CD14-positive monocyte (primary cell): ENCODE results near the gene SSBP4. TPM values are rescaled to one million over a fixed set of nuclear protein-coding genes. Genes with fewer than 3 reads are reported as not detected.

Experiments
- DNase-seq, 3 donors: peaks; one replicate each; pipeline ENCODE4 v3.0.0-alpha.2; 2011 to 2022
- H2AFZ ChIP-seq: 2 replicates; pipeline ENCODE4 v1.6.0; 2012; ENCODE audit warnings: mild to moderate bottlenecking, low read depth, low read length, inconsistent platforms; ENCODE audit not compliant: insufficient read depth, poor library complexity, severe bottlenecking
- H3K27ac ChIP-seq, 2 donors: 1 replicate in 1 of 2; 2 replicates in 1 of 2; pipeline ENCODE4 v1.5.1; 2012 to 2013; ENCODE audit warnings: low read length in 2 of 2, control low read depth in 1 of 2, inconsistent platforms in 1 of 2, low read depth in 1 of 2, mild to moderate bottlenecking in 1 of 2
- H3K27me3 ChIP-seq, 2 donors: one replicate each; pipeline versions ENCODE4 v1.6.0 to v1.6.1; 2011 to 2013; ENCODE audit warnings: low read length in 2 of 2; ENCODE audit not compliant: control insufficient read depth in 2 of 2, insufficient read depth in 2 of 2
- H3K36me3 ChIP-seq, 2 donors: replicated peaks in 1 of 2; 1 replicate in 1 of 2; 2 replicates in 1 of 2; pipeline versions ENCODE4 v1.5.1 to v1.6.1; 2012 to 2013; ENCODE audit warnings: low read length in 2 of 2, control low read depth in 1 of 2, inconsistent platforms in 1 of 2, mild to moderate bottlenecking in 1 of 2; ENCODE audit not compliant: insufficient read depth in 2 of 2, control insufficient read depth in 1 of 2
- H3K4me1 ChIP-seq, 2 donors: 1 replicate in 1 of 2; 2 replicates in 1 of 2; pipeline versions ENCODE4 v1.5.1 to v1.6.1; 2012 to 2013; ENCODE audit warnings: low read length in 2 of 2, control low read depth in 1 of 2, inconsistent platforms in 1 of 2, mild to moderate bottlenecking in 1 of 2, moderate library complexity in 1 of 2; ENCODE audit not compliant: insufficient read depth in 2 of 2, control insufficient read depth in 1 of 2
- H3K4me2 ChIP-seq: replicated peaks from 2 replicates; pipeline ENCODE3; 2012; ENCODE audit warnings: low read length, moderate library complexity, mild to moderate bottlenecking; ENCODE audit not compliant: poor library complexity, severe bottlenecking; ENCODE audit errors: extremely low read depth
- H3K4me3 ChIP-seq, 3 experiments: fragments of 200-600 bp in 1 of 3; sonication (generic) in 1 of 3; replicated peaks in 1 of 3; 1 replicate in 2 of 3; 2 replicates in 1 of 3; pipeline ENCODE4 v1.5.1; 2011 to 2013; ENCODE audit warnings: low read length in 3 of 3, mild to moderate bottlenecking in 3 of 3, control low read depth in 2 of 3, low read depth in 2 of 3, inconsistent platforms in 1 of 3, moderate library complexity in 1 of 3
- H3K79me2 ChIP-seq: 2 replicates; pipeline ENCODE4 v1.6.0; 2012; ENCODE audit warnings: mild to moderate bottlenecking, control low read depth, inconsistent platforms, low read length, moderate library complexity; ENCODE audit not compliant: insufficient read depth
- H3K9ac ChIP-seq: 2 replicates; pipeline ENCODE4 v1.6.0; 2017; ENCODE audit warnings: low read length, mild to moderate bottlenecking; ENCODE audit not compliant: insufficient read depth, poor library complexity, severe bottlenecking
- H3K9me3 ChIP-seq, 2 donors: replicated peaks in 1 of 2; 1 replicate in 1 of 2; 2 replicates in 1 of 2; pipeline versions ENCODE4 v1.5.1 to v1.6.1; 2012 to 2013; ENCODE audit warnings: low read length in 2 of 2, control low read depth in 1 of 2; ENCODE audit not compliant: control insufficient read depth in 1 of 2, insufficient read depth in 1 of 2
- H4K20me1 ChIP-seq: 2 replicates; pipeline ENCODE4 v1.6.0; 2012; ENCODE audit warnings: mild to moderate bottlenecking, low read length, control low read depth, moderate library complexity; ENCODE audit not compliant: insufficient read depth
- H3K27ac Mint-ChIP-seq, 7 donors: one replicate each; pipeline ENCODE4 v1.8.0; 2020; ENCODE audit warnings: mild to moderate bottlenecking in 7 of 7, mixed read lengths in 7 of 7, moderate library complexity in 6 of 7, inconsistent platforms in 2 of 7
- H3K27me3 Mint-ChIP-seq, 3 donors: one replicate each; pipeline ENCODE4 v1.8.0; 2021 to 2022; ENCODE audit warnings: low read depth in 3 of 3, mild to moderate bottlenecking in 3 of 3, mixed read lengths in 3 of 3, moderate library complexity in 3 of 3, inconsistent platforms in 1 of 3
- H3K36me3 Mint-ChIP-seq, 2 donors: one replicate each; pipeline ENCODE4 v1.8.0; 2020; ENCODE audit warnings: mixed read lengths in 2 of 2, inconsistent platforms in 1 of 2, mild to moderate bottlenecking in 1 of 2
- H3K4me1 Mint-ChIP-seq: one replicate; pipeline ENCODE4 v1.8.0; 2020; ENCODE audit warnings: mild to moderate bottlenecking, mixed read lengths
- H3K4me3 Mint-ChIP-seq, 2 donors: one replicate each; pipeline ENCODE4 v1.8.0; 2020; ENCODE audit warnings: mild to moderate bottlenecking in 2 of 2, mixed read lengths in 2 of 2, moderate library complexity in 1 of 2
- H3K9me3 Mint-ChIP-seq, 7 donors: one replicate each; pipeline ENCODE4 v1.8.0; 2020 to 2022; ENCODE audit warnings: mixed read lengths in 7 of 7, mild to moderate bottlenecking in 6 of 7, moderate library complexity in 6 of 7, inconsistent platforms in 2 of 7
- WGBS: methylation state at CpG from one replicate; pipeline ENCODE4 v1.1.5; 2013; ENCODE audit warnings: missing lambda C conversion rate; ENCODE audit not compliant: insufficient coverage; 5-methylcytosine and 5-hydroxymethylcytosine counted together
- intact Hi-C, 2 donors: fragments of 100-400 bp; cut with micrococcal nuclease; formaldehyde crosslinking; loops; one replicate each; pipeline versions ENCODE4 v1.15.0 to v1.15.1; 2023
- polyA plus RNA-seq, 3 donors: library from polyadenylated mRNA; depleted of rRNA in 1 of 3; unstranded in 2 of 3; stranded (reverse) in 1 of 3; fragments of 300-500 nt in 2 of 3; fragments of >200 nt in 1 of 3; fragmentation: Illumina TruSeq in 2 of 3; gene quantifications; 1 replicate in 2 of 3; 2 replicates in 1 of 3; pipeline ENCODE4 v1.2.3, GENCODE V29; 2012 to 2021
- TF ChIP-seq, protein P1 (sequence below): fragments of 200-600 bp; IDR thresholded peaks from one replicate; pipeline ENCODE4 v1.8.0; 2022; ENCODE audit warnings: antibody characterized with exemption, mild to moderate bottlenecking

Gene SSBP4
- polyA plus RNA-seq, 3 donors, result 38.5 to 74.5 (median 48.3) TPM

DNA sequence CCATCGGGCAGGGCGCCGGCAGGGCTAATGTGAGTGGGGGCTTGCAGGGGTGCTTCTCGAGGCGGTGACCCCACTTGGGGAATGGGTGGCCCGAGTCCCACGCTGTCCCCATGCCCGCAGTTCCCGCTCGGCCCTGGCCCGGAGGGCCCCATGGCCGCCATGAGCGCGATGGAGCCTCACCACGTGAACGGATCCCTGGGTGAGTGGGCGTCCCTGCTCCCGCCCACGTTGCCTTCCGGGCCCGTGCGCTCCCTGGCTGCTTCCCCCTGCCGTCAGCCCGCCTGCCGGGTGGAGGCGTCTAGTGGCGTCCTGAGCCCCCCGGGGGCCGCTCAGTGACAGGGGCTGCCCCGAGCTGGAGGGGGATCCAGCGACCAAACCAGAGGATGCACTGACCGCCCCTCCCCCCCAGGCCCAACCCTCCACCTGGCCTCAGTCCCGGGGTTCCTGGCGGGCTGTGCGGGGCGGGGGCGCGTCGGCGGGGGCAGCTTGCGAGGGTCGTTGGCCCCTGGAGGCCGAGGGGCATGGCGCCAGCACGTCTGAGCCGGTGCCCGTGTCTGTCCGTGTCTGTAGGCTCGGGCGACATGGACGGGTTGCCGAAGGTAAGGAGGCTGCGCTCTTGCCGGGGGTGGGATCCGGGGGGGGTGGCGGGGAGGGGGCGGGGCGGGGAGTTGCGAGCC, 14.0 kb downstream of the SSBP4 start:
- H3K27me3 Mint-ChIP-seq, result peaks cover 21 to 59% (median 33%) of the 10 kb centered on the region in 3 donors
- Histone ChIP-seq H3K9me3 (no peaks in the 10 kb centered on the region), H3K27me3 (peaks cover 0 to 35% of the 10 kb centered on the region in 2 donors), H3K9ac (peak overlapping the region; percentile 47), H3K36me3 (peaks cover 0 to 3% of the 10 kb centered on the region in 2 donors), H2AFZ (peak overlapping the region; percentile 62), H3K4me2 (peak overlapping the region; percentile 92), H3K4me1 (peaks cover 40 to 61% of the 10 kb centered on the region in 2 donors), H3K4me3 (peak overlapping the region; percentile 3 to 72 (median 32)), H4K20me1 (peaks cover 65% of the 10 kb centered on the region), H3K79me2 (peaks cover 8% of the 10 kb centered on the region), H3K27ac (no peak overlapping the region)
- intact Hi-C loops, result no loop called here
- DNase-seq, result peak; percentile 34 to 53 (median 38)
- H3K4me3 Mint-ChIP-seq, result peak overlapping the region; percentile 41 to 46
- H3K36me3 Mint-ChIP-seq, result peaks cover 4 to 19% of the 10 kb centered on the region in 2 donors
- WGBS, result 6% methylated on average over 32 of the region's 59 CpGs
- TF ChIP-seq, protein P1, sequence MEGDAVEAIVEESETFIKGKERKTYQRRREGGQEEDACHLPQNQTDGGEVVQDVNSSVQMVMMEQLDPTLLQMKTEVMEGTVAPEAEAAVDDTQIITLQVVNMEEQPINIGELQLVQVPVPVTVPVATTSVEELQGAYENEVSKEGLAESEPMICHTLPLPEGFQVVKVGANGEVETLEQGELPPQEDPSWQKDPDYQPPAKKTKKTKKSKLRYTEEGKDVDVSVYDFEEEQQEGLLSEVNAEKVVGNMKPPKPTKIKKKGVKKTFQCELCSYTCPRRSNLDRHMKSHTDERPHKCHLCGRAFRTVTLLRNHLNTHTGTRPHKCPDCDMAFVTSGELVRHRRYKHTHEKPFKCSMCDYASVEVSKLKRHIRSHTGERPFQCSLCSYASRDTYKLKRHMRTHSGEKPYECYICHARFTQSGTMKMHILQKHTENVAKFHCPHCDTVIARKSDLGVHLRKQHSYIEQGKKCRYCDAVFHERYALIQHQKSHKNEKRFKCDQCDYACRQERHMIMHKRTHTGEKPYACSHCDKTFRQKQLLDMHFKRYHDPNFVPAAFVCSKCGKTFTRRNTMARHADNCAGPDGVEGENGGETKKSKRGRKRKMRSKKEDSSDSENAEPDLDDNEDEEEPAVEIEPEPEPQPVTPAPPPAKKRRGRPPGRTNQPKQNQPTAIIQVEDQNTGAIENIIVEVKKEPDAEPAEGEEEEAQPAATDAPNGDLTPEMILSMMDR, result no peak
- no peak overlapping the region for H3K27ac Mint-ChIP-seq
- H3K4me1 Mint-ChIP-seq, result peaks cover 27% of the 10 kb centered on the region
- peaks cover 0 to 5% (median 0%) of the 10 kb centered on the region in 7 donors for H3K9me3 Mint-ChIP-seq

- Histone ChIP-seq H3K79me2 (peaks cover 8% of the 10 kb centered on the region), H3K27me3 (peaks cover 0 to 42% of the 10 kb centered on the region in 2 donors), H3K4me1 (peaks cover 38 to 59% of the 10 kb centered on the region in 2 donors), H3K9ac (no peak overlapping the region), H3K4me3 (peak overlapping the region in 1 of 3 experiments; percentile 8), H4K20me1 (peaks cover 65% of the 10 kb centered on the region), H3K36me3 (peaks cover 0 to 3% of the 10 kb centered on the region in 2 donors), H3K27ac (no peak overlapping the region), H3K4me2 (peak overlapping the region; percentile 92), H2AFZ (no peak overlapping the region), H3K9me3 (no peaks in the 10 kb centered on the region)
- intact Hi-C loops, result no loop called here
- TF ChIP-seq, protein P1, result no peak
- WGBS, result 4% methylated on average over 53 of the region's 60 CpGs
- Mint-ChIP-seq H3K9me3 (peaks cover 0 to 6% (median 0%) of the 10 kb centered on the region in 7 donors), H3K4me1 (peaks cover 31% of the 10 kb centered on the region), H3K27ac (peak overlapping the region in 1 of 7 donors; percentile 40), H3K4me3 (peak overlapping the region; percentile 31 to 64), H3K36me3 (peaks cover 4 to 19% of the 10 kb centered on the region in 2 donors), H3K27me3 (peaks cover 28 to 66% (median 39%) of the 10 kb centered on the region in 3 donors)
- no peak for DNase-seq
These were observed 14.7 kb downstream of the SSBP4 start for GRCh38 chr19:18433735-18434398.
